Suprapubic skin (tissue), 4 donors: ENCODE data around the gene ZMIZ2.

ENCODE experiments used
- CTCF ChIP-seq, 2 donors: fragments of 200-600 bp in 1 of 2; fragments of 450-650 bp in 1 of 2; sonication (generic) in 1 of 2; IDR thresholded peaks; one replicate each; pipeline ENCODE4 v1.5.1; 2016 to 2019; ENCODE audit warnings: antibody characterized with exemption in 2 of 2, mild to moderate bottlenecking in 1 of 2, moderate library complexity in 1 of 2
- EP300 ChIP-seq: sonication (generic); formaldehyde crosslinking; IDR thresholded peaks from one replicate; pipeline ENCODE4 v1.6.1; 2017; ENCODE audit warnings: antibody characterized with exemption
- POLR2AphosphoS5 ChIP-seq, 3 donors: sonication (generic); formaldehyde crosslinking; IDR thresholded peaks; one replicate each; pipeline ENCODE4 v1.6.1; 2017; ENCODE audit warnings: antibody characterized with exemption in 3 of 3

DNA sequence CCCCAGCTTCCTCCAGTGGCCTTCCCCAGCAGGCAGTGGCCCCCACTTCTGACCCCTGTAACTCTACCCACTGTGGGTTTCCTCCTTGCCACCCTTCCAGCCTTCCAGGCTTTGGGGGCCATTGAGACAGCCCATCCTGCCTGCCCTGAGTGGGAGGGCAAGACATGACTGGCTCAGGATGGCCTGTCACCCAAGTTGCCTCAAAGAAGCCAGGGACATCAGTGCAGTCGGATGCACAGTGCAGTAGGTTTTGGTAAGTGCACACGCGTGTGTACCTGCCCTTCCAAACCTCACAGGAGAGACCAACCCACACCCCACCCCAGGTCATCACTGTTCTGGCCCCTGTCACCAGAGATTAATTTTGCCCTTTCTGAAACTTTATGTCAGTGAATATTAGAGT lies 22.7 kb downstream of the ZMIZ2 start:
- no peak for TF ChIP-seq CTCF (IDR thresholded peaks at IDR 0.05)
- no peak for TF ChIP-seq EP300
- no peak for TF ChIP-seq POLR2AphosphoS5 (IDR thresholded peaks at IDR 0.05)
